ENCODE measurements around the gene KHSRP.

Gene KHSRP

GRCh38 chr19:6460099-6460884 is 35.7 kb upstream of the KHSRP start:
- H3K4me3 ChIP-seq (ENCODE audit: low read depth, low read length) = peak overlapping the region; percentile 66
- TF ChIP-seq MAX (IDR thresholded peaks at IDR 0.05; ENCODE audit: low read depth, low read length) = peak; percentile 23
- no peak for TF ChIP-seq POLR2A (IDR thresholded peaks at IDR 0.05; ENCODE audit: extremely low read depth, insufficient read length)
- TF ChIP-seq MYC (IDR thresholded peaks at IDR 0.05; ENCODE audit: low read depth, low read length) = peak; percentile 56; the same call in 1 of the 2 replicates
- peak; percentile 31 for TF ChIP-seq CTCF (IDR thresholded peaks at IDR 0.05; ENCODE audit: low read depth, low read length)
- DNase-seq (ENCODE audit: low read depth) = peak; percentile 97

GRCh38 chr19:6459262-6460098 is 34.9 kb upstream of the KHSRP start, which contains the start of gene SLC25A23:
SLC25A23 (minus strand) TSS chr19:6459792; CDS start chr19:6459628, 164 bp downstream.
- peak; percentile 76 for DNase-seq (ENCODE audit: low read depth)
- no peak for TF ChIP-seq CTCF (IDR thresholded peaks at IDR 0.05; ENCODE audit: low read depth, low read length)
- no peak for TF ChIP-seq MYC (IDR thresholded peaks at IDR 0.05; ENCODE audit: low read depth, low read length)
- TF ChIP-seq MAX (IDR thresholded peaks at IDR 0.05; ENCODE audit: low read depth, low read length) = no peak
- peak; percentile 24 for TF ChIP-seq POLR2A (IDR thresholded peaks at IDR 0.05; ENCODE audit: extremely low read depth, insufficient read length)

GRCh38 chr19:6458695-6459261 is 34.2 kb upstream of the KHSRP start:
- TF ChIP-seq CTCF (IDR thresholded peaks at IDR 0.05; ENCODE audit: low read depth, low read length) (no peak), POLR2A (IDR thresholded peaks at IDR 0.05; ENCODE audit: extremely low read depth, insufficient read length) (no peak), MYC (IDR thresholded peaks at IDR 0.05; ENCODE audit: low read depth, low read length) (no peak), MAX (IDR thresholded peaks at IDR 0.05; ENCODE audit: low read depth, low read length) (no peak)
- peak overlapping the region; percentile 47 for H3K4me3 ChIP-seq (ENCODE audit: low read depth, low read length)
- DNase-seq (ENCODE audit: low read depth) = no peak

More at GRCh38 chr19:6459262-6460098, 34.9 kb upstream of the KHSRP start, which contains the start of gene SLC25A23:
- peak within 1 kb of the TSS; percentile 66 for H3K4me3 ChIP-seq (ENCODE audit: low read depth, low read length)

GRCh38 chr19:6457958-6458694 is 33.5 kb upstream of the KHSRP start:
- peak overlapping the region; percentile 47 for H3K4me3 ChIP-seq (ENCODE audit: low read depth, low read length)
- peak; percentile 59 for DNase-seq (ENCODE audit: low read depth)
- TF ChIP-seq MYC (IDR thresholded peaks at IDR 0.05; ENCODE audit: low read depth, low read length) (no peak), MAX (IDR thresholded peaks at IDR 0.05; ENCODE audit: low read depth, low read length) (no peak), CTCF (IDR thresholded peaks at IDR 0.05; ENCODE audit: low read depth, low read length) (no peak), POLR2A (IDR thresholded peaks at IDR 0.05; ENCODE audit: extremely low read depth, insufficient read length) (no peak)

- TF ChIP-seq MYC (IDR thresholded peaks at IDR 0.05; ENCODE audit: low read depth, low read length) (no peak), POLR2A (IDR thresholded peaks at IDR 0.05; ENCODE audit: extremely low read depth, insufficient read length) (no peak), MAX (IDR thresholded peaks at IDR 0.05; ENCODE audit: low read depth, low read length) (no peak), CTCF (IDR thresholded peaks at IDR 0.05; ENCODE audit: low read depth, low read length) (no peak)
- DNase-seq (ENCODE audit: low read depth) = no peak
- no peak overlapping the region for H3K4me3 ChIP-seq (ENCODE audit: low read depth, low read length)
Observed at GRCh38 chr19:6455924-6456323, 31.3 kb upstream of the KHSRP start.
